Articular chondrocyte of knee joint (primary cell): Measurements from ENCODE around the gene VSNL1. TPM values are rescaled to one million over a fixed set of nuclear protein-coding genes. Genes with fewer than 3 reads are reported as not detected.

Experiments
- total RNA-seq: library from RNA; depleted of rRNA; stranded (reverse); fragments of >200 nt; gene quantifications from 2 replicates; pipeline ENCODE4 v1.2.3, GENCODE V29; 2012

VSNL1 gene
- 0.11 and 0.13 TPM in 2 replicates for total RNA-seq

GRCh38 chr2:17540093-17540812, at the start of gene VSNL1:
TSS of gene VSNL1 (plus strand) at chr2:17540696. CDS start at chr2:17592075, 51,379 bp downstream.

GRCh38 chr2:17518212-17519154, 22.0 kb upstream of the VSNL1 start, which contains the start of gene RAD51AP2:
TSS of gene RAD51AP2 (minus strand) at chr2:17518440. CDS start at chr2:17518415, 25 bp downstream.

Other genes starting within 250 kb of the VSNL1 start
- under 0.01 TPM in 1 of 2 replicates, not detected in the other for gene RAD51AP2, start 22.3 kb upstream of the VSNL1 start, total RNA-seq
- gene SMC6, start 213.1 kb downstream of the VSNL1 start, total RNA-seq, result 27.7 and 31.2 TPM in 2 replicates
- 15.3 and 20.1 TPM in 2 replicates for gene GEN1, start 213.4 kb downstream of the VSNL1 start, total RNA-seq